Stimulated activated CD4-positive, alpha-beta T cell treated with anti-CD3 and anti-CD28 coated beads, Interleukin-4, amount 100 ng/mL, for 24 hours (primary cell): ENCODE results near the gene FCGBP.

Experiments used
- DNase-seq: peaks from one replicate; pipeline ENCODE4 v3.0.0-alpha.2; 2020

FCGBP gene

GRCh38 chr19:39943586-39943985 is 9.2 kb upstream of the FCGBP start:
- no peak for DNase-seq

- no peak for DNase-seq
These were observed 7.9 kb upstream of the FCGBP start for GRCh38 chr19:39942366-39942730.

- DNase-seq = peak; percentile 58
These were observed 7.4 kb upstream of the FCGBP start for GRCh38 chr19:39941615-39942365.

- DNase-seq = no peak
These were observed 6.7 kb upstream of the FCGBP start for GRCh38 chr19:39941151-39941550.

GRCh38 chr19:39940221-39940833 is 5.9 kb upstream of the FCGBP start:
- DNase-seq = no peak

- DNase-seq = no peak
These were observed 5.1 kb upstream of the FCGBP start for GRCh38 chr19:39939556-39939955.

- DNase-seq = no peak
These were observed 3.4 kb upstream of the FCGBP start for GRCh38 chr19:39937787-39938186.

GRCh38 chr19:39937094-39937720 is 2.8 kb upstream of the FCGBP start:
- peak; percentile 53 for DNase-seq

GRCh38 chr19:39936622-39937021 is 2.2 kb upstream of the FCGBP start:
- DNase-seq = no peak

GRCh38 chr19:39936020-39936419 is 1.6 kb upstream of the FCGBP start:
- DNase-seq = no peak

GRCh38 chr19:39935364-39935661 is 879 bp upstream of the FCGBP start:
- no peak for DNase-seq

- DNase-seq = no peak
These were observed 4.7 kb downstream of the FCGBP start for GRCh38 chr19:39929750-39930149.

GRCh38 chr19:39928357-39928725 is 6.1 kb downstream of the FCGBP start:
- no peak for DNase-seq

GRCh38 chr19:39927524-39928356 is 6.7 kb downstream of the FCGBP start:
- DNase-seq = no peak

- no peak for DNase-seq
These were observed 7.4 kb downstream of the FCGBP start for GRCh38 chr19:39927076-39927475.

GRCh38 chr19:39926170-39926760 is 8.2 kb downstream of the FCGBP start:
- DNase-seq = no peak

- DNase-seq = no peak
These were observed 9.5 kb downstream of the FCGBP start for GRCh38 chr19:39924952-39925351.

- DNase-seq = no peak
These were observed 10.0 kb downstream of the FCGBP start for GRCh38 chr19:39924389-39924788.

- no peak for DNase-seq
These were observed 10.6 kb downstream of the FCGBP start for GRCh38 chr19:39923862-39924261.

- no peak for DNase-seq
These were observed 14.5 kb downstream of the FCGBP start for GRCh38 chr19:39919976-39920375.

- DNase-seq = no peak
These were observed 16.2 kb downstream of the FCGBP start for GRCh38 chr19:39918183-39918651.

- no peak for DNase-seq
These were observed 16.8 kb downstream of the FCGBP start for GRCh38 chr19:39917561-39918182.
